ENCODE data around the gene CLEC16A. TPM values are rescaled to one million over a fixed set of nuclear protein-coding genes. Genes with fewer than 3 reads are reported as not detected.
"Not testable (repeated sequence)": the region's sequence is repeated elsewhere in the genome, so short reads cannot be mapped to it uniquely, and the experiment has no call there.

CLEC16A gene
- total RNA-seq, 2 experiments from 2014 or later: 36.5 to 55.9 TPM

DNA sequence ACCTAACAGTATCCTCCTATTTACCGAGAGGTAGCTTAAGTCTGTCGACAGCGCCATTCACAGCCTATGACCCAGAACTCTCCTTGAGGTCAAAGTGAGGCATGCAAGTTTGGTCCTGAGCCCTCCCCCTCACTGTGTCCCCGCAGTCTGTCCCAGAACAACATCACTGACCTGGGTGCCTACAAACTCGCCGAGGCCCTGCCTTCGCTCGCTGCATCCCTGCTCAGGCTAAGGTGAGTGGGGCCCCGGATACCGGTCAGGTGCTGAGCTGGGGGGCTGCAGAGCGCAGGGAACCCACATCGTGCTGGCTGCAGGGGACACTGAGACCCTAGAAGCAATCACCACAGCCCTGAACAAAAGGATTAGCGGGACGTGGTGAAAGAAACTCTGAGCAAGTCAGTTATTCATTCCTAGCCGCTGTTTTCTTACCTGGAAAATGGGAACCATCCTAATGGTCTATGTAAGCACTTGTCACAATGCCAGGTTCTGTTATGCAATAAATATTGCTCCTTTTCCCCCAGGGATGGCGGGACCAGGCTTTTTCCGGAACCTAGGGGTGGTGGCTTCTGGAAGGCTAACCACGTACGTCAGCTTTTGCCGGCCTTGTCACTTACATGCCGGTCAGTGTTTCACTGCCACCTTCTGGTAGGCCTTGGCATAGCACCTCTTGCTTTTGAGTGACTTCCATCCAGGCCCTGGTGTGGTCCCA, 25.9 kb upstream of the CLEC16A start:
- CTCF ChIA-PET: interaction anchor here (0.6 to 5.6 kb wide), 33 partner anchors 9 to 657 kb away, joined by 3 to 34 read pairs (median 4); partner anchors contain the start of genes CIITA, DEXI and NUBP1
- Mint-ChIP-seq H3K27ac (peak overlapping the region; percentile 42), H3K4me3 (no peak overlapping the region), H3K4me1 (peaks cover 12% of the 10 kb centered on the region), H3K27me3 (no peaks in the 10 kb centered on the region), H3K36me3 (peaks cover 38% of the 10 kb centered on the region), H3K9me3 (ENCODE audit: low read depth) (no peaks in the 10 kb centered on the region)
- peak; percentile 91 for DNase-seq
- ATAC-seq: peak; percentile 72

DNA sequence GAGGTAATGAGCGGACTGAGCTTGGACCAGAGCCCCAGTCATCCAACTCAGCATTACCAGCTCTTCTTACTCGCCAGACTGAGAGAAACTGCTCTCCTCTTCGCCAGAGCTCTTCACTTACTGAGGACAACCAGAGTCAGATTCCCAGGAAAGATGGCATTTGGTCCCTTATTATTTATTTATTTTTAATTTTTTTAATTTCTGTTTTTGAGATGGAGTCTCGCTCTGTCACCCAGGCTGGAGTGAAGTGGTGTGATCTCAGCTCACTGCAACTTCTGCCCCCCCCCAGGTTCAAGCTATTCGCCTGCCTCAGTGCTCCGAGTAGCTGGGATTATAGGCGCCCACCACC, 25.4 kb upstream of the CLEC16A start:
- Mint-ChIP-seq H3K9me3 (ENCODE audit: low read depth) (no peaks in the 10 kb centered on the region), H3K27ac (peak overlapping the region; percentile 42), H3K27me3 (no peaks in the 10 kb centered on the region), H3K4me3 (no peak overlapping the region), H3K36me3 (peaks cover 40% of the 10 kb centered on the region), H3K4me1 (peaks cover 12% of the 10 kb centered on the region)
- DNase-seq: no peak
- CTCF ChIA-PET: interaction anchor here (0.6 to 5.6 kb wide), 34 partner anchors 8 to 658 kb away, joined by 3 to 34 read pairs (median 4); partner anchors contain the start of genes CIITA, DEXI and NUBP1
- no peak for ATAC-seq

DNA sequence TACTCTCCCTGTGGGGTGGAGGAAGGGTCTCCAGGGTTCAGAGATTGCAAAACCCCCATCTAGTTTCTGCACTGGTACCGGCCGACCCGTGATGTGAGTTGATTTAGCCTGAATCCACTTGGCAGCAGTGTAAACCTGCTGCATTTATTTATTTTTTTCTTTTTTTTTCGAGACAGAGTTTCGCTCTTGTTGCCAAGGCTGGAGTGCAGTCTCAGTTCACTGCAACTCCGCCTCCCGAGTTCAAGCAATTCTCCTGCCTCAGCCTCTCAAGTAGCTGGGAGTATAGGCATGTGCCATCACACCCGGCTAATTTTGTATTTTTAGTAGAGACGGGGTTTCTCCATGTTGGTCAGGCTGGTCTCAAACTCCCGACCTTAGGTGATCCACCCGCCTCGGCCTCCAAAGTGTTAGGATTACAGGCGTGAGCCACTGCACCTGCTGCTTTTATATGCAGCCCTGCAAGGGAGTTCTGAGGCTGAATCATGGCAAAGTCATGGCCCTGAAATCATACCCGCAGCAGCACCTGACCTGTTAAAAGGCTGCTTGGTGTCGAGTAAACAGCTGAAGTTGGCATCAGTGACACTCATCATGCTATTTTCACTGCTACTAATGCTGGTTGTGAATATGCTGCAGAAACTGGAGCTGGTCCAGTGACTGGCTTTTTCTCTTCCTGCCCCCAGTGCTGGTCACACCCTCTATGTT, 23.5 kb upstream of the CLEC16A start:
- Mint-ChIP-seq H3K27ac (no peak overlapping the region), H3K4me3 (no peak overlapping the region), H3K9me3 (ENCODE audit: low read depth) (no peaks in the 10 kb centered on the region), H3K4me1 (peaks cover 8% of the 10 kb centered on the region), H3K27me3 (no peaks in the 10 kb centered on the region), H3K36me3 (peaks cover 46% of the 10 kb centered on the region)
- ATAC-seq (no peak), DNase-seq (no peak)
- CTCF ChIA-PET: interaction anchor here (0.9 to 2.9 kb wide), 4 partner anchors 9 to 252 kb away, joined by 3 to 15 read pairs (median 6); no protein-coding TSS in a partner anchor

DNA sequence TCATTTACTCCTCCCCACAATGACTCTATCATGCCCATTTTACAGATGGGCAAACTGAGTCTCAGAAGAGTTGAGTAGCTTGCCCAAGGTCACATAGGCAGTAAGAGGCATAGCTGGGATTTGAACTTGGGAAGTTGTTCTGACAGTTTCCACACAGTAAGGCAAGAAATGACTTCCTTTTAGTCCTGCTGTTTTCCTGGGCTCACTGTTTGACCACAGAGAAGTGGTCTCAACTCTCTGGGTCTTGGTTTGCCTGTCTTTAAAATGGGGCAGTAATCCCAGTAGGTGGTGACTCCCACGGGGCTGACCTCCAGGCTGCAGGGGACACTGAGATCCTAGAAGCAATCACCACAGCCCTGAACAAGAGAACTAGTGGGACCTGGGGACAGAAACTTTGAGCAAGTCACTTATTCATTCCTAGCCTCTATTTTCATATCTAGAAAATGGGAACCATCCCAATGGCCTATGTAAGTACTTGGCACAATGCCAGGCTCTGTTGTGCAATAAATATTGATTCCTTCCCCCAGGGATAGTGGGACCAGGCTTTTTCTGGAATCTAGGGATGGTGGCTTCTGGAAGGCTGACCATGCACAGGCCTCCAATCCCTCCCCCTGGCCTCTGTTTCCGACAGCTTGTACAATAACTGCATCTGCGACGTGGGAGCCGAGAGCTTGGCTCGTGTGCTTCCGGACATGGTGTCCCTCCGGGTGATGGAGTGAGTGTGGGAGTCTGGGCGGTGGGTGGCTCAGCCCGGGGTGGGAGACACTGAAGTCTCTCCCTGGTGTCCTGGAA, 22.6 kb upstream of the CLEC16A start:
- no peaks in the 10 kb centered on the region for H3K27me3 Mint-ChIP-seq
- ATAC-seq (no peak), DNase-seq (no peak)
- H3K4me1 Mint-ChIP-seq: peaks cover 5% of the 10 kb centered on the region
- H3K9me3 Mint-ChIP-seq (ENCODE audit: low read depth): no peaks in the 10 kb centered on the region
- H3K4me3 Mint-ChIP-seq: no peak overlapping the region
- no peak overlapping the region for H3K27ac Mint-ChIP-seq
- H3K36me3 Mint-ChIP-seq: peaks cover 40% of the 10 kb centered on the region
- CTCF ChIA-PET: interaction anchor here (0.6 to 2.5 kb wide), 6 partner anchors 8 to 407 kb away, joined by 3 to 8 read pairs (median 3); no protein-coding TSS in a partner anchor

DNA sequence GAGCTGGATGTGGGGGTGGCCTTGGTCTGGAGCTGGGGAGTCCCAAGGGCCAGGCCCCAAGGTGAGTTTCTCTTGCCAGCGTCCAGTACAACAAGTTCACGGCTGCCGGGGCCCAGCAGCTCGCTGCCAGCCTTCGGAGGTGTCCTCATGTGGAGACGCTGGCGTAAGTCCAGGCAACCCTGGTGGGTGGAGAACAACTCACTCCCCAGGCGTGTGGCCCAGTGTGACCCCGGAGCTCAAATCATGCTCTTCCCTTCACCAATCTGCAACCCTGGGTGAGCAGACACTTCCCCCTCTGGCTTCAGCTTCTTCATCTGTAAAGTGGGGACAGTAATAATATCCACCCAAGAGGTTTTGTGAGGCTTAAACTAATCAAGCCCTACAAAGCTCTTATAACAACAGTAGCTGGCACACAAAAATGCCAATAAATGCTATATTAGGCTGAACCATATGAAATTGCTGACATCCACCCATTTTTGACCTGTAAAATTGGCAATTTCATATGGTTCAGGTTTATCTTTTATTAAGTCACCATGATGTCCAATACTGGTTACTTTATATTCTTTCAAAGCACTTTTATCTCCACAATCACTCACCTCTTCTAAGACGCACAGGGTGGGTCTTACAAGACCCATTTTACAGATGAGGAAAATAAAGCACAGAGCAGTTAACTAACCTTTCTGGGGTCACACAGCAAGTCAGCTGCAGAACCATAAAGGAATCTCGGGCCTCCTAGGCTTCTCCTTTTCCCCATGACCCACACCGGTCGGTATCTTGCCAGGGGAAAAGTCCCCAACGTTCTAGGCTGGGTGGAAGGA, 21.8 kb upstream of the CLEC16A start:
- H3K4me1 Mint-ChIP-seq: peaks cover 5% of the 10 kb centered on the region
- H3K36me3 Mint-ChIP-seq: peaks cover 37% of the 10 kb centered on the region
- ATAC-seq (no peak), DNase-seq (no peak)
- H3K9me3 Mint-ChIP-seq (ENCODE audit: low read depth): no peaks in the 10 kb centered on the region
- H3K27ac Mint-ChIP-seq: no peak overlapping the region
- no peaks in the 10 kb centered on the region for H3K27me3 Mint-ChIP-seq
- CTCF ChIA-PET: interaction anchor here (0.9 to 2.5 kb wide), 3 partner anchors 9 to 407 kb away, joined by 3 to 8 read pairs (median 3); no protein-coding TSS in a partner anchor
- no peak overlapping the region for H3K4me3 Mint-ChIP-seq

DNA sequence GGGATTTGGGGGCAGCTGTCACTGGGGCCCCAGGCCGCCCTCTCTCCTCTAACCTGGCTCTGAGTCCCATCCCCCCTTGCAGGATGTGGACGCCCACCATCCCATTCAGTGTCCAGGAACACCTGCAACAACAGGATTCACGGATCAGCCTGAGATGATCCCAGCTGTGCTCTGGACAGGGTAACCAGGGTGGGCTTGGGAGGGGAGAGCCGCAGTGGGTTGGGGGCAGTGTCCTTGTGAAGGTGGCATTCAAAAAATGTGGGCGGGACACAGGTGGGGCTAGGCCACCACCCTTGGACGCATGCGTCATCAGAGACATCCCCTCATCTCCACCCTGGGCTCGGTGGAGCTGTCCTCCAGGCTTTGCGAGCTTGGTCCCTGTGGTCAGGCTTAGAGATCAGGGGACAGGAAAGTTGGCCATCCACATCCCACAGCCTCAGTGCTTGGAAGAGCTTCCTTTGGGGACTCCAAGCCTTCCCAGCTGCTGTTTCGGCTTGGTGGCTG, 21.2 kb upstream of the CLEC16A start:
- H3K4me1 Mint-ChIP-seq: peaks cover 4% of the 10 kb centered on the region
- no peaks in the 10 kb centered on the region for H3K9me3 Mint-ChIP-seq (ENCODE audit: low read depth)
- no peak overlapping the region for H3K4me3 Mint-ChIP-seq
- H3K27me3 Mint-ChIP-seq: no peaks in the 10 kb centered on the region
- CTCF ChIA-PET: interaction anchor here (1.2 to 2.5 kb wide), 2 partner anchors 255 to 408 kb away, joined by 3 to 8 read pairs; no protein-coding TSS in a partner anchor
- ATAC-seq (no peak), DNase-seq (no peak)
- H3K27ac Mint-ChIP-seq: no peak overlapping the region
- peaks cover 40% of the 10 kb centered on the region for H3K36me3 Mint-ChIP-seq

DNA sequence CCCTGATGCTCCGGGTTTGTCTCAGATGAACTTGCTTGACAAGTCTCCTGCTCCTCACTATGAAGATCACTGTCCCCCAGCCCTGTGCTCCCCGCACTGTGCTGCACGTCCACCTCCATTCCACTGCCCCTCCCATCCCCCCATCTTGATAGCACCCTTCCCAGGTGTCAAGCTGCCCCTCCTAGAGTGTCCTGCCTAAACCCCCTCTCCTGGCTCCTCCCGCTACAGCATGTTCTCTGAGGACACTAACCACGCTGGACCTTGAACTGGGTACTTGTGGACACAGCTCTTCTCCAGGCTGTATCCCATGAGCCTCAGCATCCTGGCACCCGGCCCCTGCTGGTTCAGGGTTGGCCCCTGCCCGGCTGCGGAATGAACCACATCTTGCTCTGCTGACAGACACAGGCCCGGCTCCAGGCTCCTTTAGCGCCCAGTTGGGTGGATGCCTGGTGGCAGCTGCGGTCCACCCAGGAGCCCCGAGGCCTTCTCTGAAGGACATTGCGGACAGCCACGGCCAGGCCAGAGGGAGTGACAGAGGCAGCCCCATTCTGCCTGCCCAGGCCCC, 20.6 kb upstream of the CLEC16A start:
- ATAC-seq: no peak
- CTCF ChIA-PET: no interaction called here
- no peaks in the 10 kb centered on the region for H3K9me3 Mint-ChIP-seq (ENCODE audit: low read depth)
- DNase-seq: no peak
- no peaks in the 10 kb centered on the region for H3K27me3 Mint-ChIP-seq
- no peak overlapping the region for H3K4me3 Mint-ChIP-seq
- H3K36me3 Mint-ChIP-seq: peaks cover 38% of the 10 kb centered on the region
- peaks cover 2% of the 10 kb centered on the region for H3K4me1 Mint-ChIP-seq
- no peak overlapping the region for H3K27ac Mint-ChIP-seq

DNA sequence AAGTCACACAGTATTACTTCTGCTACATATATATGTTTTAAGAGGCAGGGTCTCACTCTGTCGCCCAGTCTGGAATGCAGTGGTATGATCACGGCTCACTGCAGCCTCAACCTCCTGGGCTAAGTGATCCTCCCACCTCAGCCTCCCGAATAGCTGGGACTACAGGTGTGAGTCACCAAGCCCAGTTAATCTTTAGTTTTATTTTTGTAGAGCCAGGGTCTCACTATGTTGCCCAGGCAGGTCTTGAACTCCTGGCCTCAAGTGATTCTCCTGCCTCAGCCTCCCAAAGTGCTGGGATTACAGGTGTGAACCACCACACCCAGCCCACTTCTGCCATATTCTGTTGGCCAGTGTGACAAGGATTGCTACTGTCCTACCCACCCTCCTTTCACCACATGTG, 19.1 kb upstream of the CLEC16A start:
- not testable (repeated sequence) for H3K27me3 Mint-ChIP-seq; H3K27ac Mint-ChIP-seq; H3K4me1 Mint-ChIP-seq; DNase-seq; ATAC-seq; H3K4me3 Mint-ChIP-seq; H3K9me3 Mint-ChIP-seq (ENCODE audit: low read depth)
- H3K36me3 Mint-ChIP-seq: peaks cover 31% of the 10 kb centered on the region
- CTCF ChIA-PET: interaction anchor here (1.4 to 1.6 kb wide), 2 partner anchors 46 to 188 kb away, joined by 4 read pairs; no protein-coding TSS in a partner anchor

DNA sequence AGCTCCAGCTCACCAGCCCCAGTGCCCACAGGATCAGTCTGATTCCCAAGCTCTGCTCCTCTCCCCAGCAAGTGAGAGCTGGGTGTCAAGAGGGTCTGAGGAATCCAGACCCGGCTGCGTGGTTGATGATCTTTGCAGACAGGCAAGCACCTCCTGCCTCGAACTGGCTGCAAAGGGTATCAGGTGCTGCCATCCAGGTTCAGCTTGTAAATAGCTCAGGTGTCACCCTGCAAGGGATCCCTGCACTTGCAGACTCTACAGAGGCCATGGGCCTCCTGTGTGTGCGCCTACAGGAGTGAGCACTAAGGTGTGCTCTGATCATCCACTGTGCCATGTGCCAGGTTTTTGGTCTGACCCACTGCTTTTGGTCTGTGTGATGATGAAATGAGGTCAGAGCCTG, 18.3 kb upstream of the CLEC16A start:
- DNase-seq (no peak), ATAC-seq (no peak)
- Mint-ChIP-seq H3K27ac (no peak overlapping the region), H3K9me3 (ENCODE audit: low read depth) (no peaks in the 10 kb centered on the region), H3K36me3 (peaks cover 31% of the 10 kb centered on the region), H3K27me3 (no peaks in the 10 kb centered on the region), H3K4me3 (no peak overlapping the region), H3K4me1 (peaks cover 9% of the 10 kb centered on the region)
- CTCF ChIA-PET: interaction anchor here (0.6 to 1.6 kb wide), 4 partner anchors 16 to 245 kb away, joined by 4 to 5 read pairs (median 4); partner anchors contain the start of gene DEXI

DNA sequence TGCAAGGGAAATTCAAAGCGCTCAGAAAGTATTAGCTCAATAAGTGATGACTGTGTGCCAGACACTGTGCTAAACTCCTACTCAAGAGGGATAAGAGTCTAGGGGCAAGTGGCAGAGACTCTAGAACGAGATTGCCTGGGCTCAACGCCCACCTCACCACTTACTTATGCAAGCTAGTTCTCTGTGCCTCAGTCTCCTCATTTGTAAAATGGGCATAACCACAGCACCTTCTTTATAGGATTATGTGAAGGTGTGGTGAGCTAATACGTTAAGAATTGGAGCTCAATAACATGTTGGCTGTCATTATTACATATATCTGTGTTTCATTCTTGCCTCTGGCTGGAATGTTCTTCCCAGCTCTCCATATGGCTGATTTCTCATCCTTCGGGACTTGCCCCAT, 17.5 kb upstream of the CLEC16A start:
- peaks cover 27% of the 10 kb centered on the region for H3K36me3 Mint-ChIP-seq
- peaks cover 10% of the 10 kb centered on the region for H3K4me1 Mint-ChIP-seq
- no peaks in the 10 kb centered on the region for H3K9me3 Mint-ChIP-seq (ENCODE audit: low read depth)
- ATAC-seq (no peak), DNase-seq (no peak)
- H3K27me3 Mint-ChIP-seq: no peaks in the 10 kb centered on the region
- CTCF ChIA-PET: interaction anchor here (1.2 to 1.9 kb wide), 4 partner anchors 9 to 190 kb away, joined by 3 to 8 read pairs (median 4); partner anchors contain the start of gene DEXI
- no peak overlapping the region for H3K4me3 Mint-ChIP-seq
- H3K27ac Mint-ChIP-seq: no peak overlapping the region

DNA sequence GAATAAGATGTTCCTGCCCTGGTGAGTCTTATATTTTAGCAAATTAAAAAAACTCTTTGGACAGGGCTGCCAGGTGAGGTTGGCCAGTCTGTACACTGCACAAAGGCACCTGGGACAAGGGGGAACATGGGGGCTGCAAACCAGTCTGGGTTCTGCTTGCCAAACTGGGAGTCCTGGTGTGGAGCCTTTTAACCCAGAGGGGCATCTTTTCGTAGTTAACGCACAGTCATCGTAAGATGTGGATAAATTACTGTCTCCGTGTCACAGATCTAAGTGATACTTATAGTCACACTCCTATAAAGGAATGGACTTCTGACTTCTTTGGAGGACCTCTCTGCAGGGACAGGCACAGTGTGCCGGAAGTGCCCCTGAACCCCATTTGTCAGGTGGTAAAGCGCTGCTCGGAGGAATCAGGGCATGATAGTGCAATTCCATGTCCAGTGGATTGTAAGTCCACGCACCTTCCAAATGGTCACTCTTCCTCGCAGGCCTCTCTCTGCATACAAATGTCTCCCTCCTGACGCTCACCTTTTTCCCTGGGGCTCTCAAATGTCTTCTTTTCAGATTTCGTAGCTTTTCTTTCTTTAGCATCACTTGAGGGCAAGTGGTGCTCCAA, 16.8 kb upstream of the CLEC16A start:
- Mint-ChIP-seq H3K4me1 (peaks cover 11% of the 10 kb centered on the region), H3K27ac (no peak overlapping the region)
- CTCF ChIA-PET: interaction anchor here (1.2 to 1.9 kb wide), 2 partner anchors 9 to 10 kb away, joined by 3 to 8 read pairs; no protein-coding TSS in a partner anchor

More for the DNA sequence above, 16.8 kb upstream of the CLEC16A start:
- H3K27me3 Mint-ChIP-seq: no peaks in the 10 kb centered on the region
- peaks cover 29% of the 10 kb centered on the region for H3K36me3 Mint-ChIP-seq
- H3K4me3 Mint-ChIP-seq: no peak overlapping the region
- ATAC-seq (no peak), DNase-seq (no peak)
- H3K9me3 Mint-ChIP-seq (ENCODE audit: low read depth): no peaks in the 10 kb centered on the region

All from activated CD8-positive, alpha-beta memory T cell treated with anti-CD3 and anti-CD28 coated beads, Interleukin-2, amount 10 ng/mL, durations not matched to agents 7 days and 5 days (primary cell).